Choroid plexus epithelial cell (primary cell): ENCODE results near the gene RPH3AL.
"Not testable (repeated sequence)": the region's sequence is repeated elsewhere in the genome, so short reads cannot be mapped to it uniquely, and the experiment has no call there.

Experiments used
- DNase-seq: peaks from one replicate; pipeline ENCODE4 v3.0.0-alpha.2; 2010; ENCODE audit warnings: low read depth
- H3K4me3 ChIP-seq: 2 replicates; pipeline ENCODE4 v1.5.1; 2011; ENCODE audit warnings: low read depth, mild to moderate bottlenecking, control low read depth, low read length, moderate library complexity
- CTCF ChIP-seq: conservative IDR thresholded peaks from 2 replicates; pipeline ENCODE4 v1.5.1; 2011; ENCODE audit warnings: low read depth, mild to moderate bottlenecking, control low read depth, inconsistent platforms, low read length, moderate library complexity

The RPH3AL gene

GRCh38 chr17:279776-280175, 72.8 kb downstream of the RPH3AL start:
- H3K4me3 ChIP-seq, result no peak overlapping the region
- no peak for TF ChIP-seq CTCF
- DNase-seq, result no peak

GRCh38 chr17:279331-279730, 73.3 kb downstream of the RPH3AL start:
- no peak for TF ChIP-seq CTCF
- no peak for DNase-seq
- H3K4me3 ChIP-seq, result no peak overlapping the region

- DNase-seq, result no peak
- no peak for TF ChIP-seq CTCF
- H3K4me3 ChIP-seq, result no peak overlapping the region
These were observed 73.9 kb downstream of the RPH3AL start for GRCh38 chr17:278676-279059.

GRCh38 chr17:278055-278675, 74.4 kb downstream of the RPH3AL start:
- no peak for TF ChIP-seq CTCF
- DNase-seq, result no peak
- H3K4me3 ChIP-seq, result no peak overlapping the region

GRCh38 chr17:274902-275301, 77.7 kb downstream of the RPH3AL start:
- no peak for TF ChIP-seq CTCF
- H3K4me3 ChIP-seq, result no peak overlapping the region
- no peak for DNase-seq

- TF ChIP-seq CTCF, result no peak
- DNase-seq, result no peak
These were observed 78.4 kb downstream of the RPH3AL start for GRCh38 chr17:273981-274832.

GRCh38 chr17:272856-273255, 79.8 kb downstream of the RPH3AL start:
- DNase-seq, H3K4me3 ChIP-seq: not testable (repeated sequence)

More at GRCh38 chr17:273981-274832, 78.4 kb downstream of the RPH3AL start:
- H3K4me3 ChIP-seq, result no peak overlapping the region

GRCh38 chr17:271928-272623, 80.5 kb downstream of the RPH3AL start:
- not testable (repeated sequence) for DNase-seq, H3K4me3 ChIP-seq
